IMR-90 (cell line): ENCODE data around the gene KCP. TPM values are rescaled to one million over a fixed set of nuclear protein-coding genes. Genes with fewer than 3 reads are reported as not detected.

Experiments used
- ATAC-seq: fragments of 200-7000 bp; cut with Tn5 transposase; 2 replicates; pipeline ENCODE4 v1.9.1; 2020; ENCODE audit warnings: low read depth, mild to moderate bottlenecking, moderate library complexity
- BruUV-seq: library from RNA; stranded (reverse); fragments of 400-500 nt; replicated peaks from 2 replicates; lab custom pipeline; 2021; lab: Mats Ljungman, UMichigan
- CTCF ChIA-PET: fragments of 300-600 bp; formaldehyde crosslinking; extraction: SDS; loops from one replicate; lab custom pipeline; 2021; ENCODE audit warnings: antibody characterized with exemption; lab: Yijun Ruan, JAX
- POLR2A ChIA-PET: fragments of 300-600 bp; sonication (Branson Sonifier 250); formaldehyde crosslinking; loops from one replicate; lab custom pipeline; 2022; ENCODE audit warnings: antibody characterized with exemption; ENCODE audit not compliant: unreplicated experiment; lab: Charles Lee
- DNase-seq: peaks from one replicate; pipeline ENCODE4 v3.0.0; 2013
- H2AFZ ChIP-seq: replicated peaks from 2 replicates; pipeline ENCODE3; 2013; ENCODE audit warnings: low read length, mild to moderate bottlenecking; ENCODE audit not compliant: poor library complexity
- H2AK5ac ChIP-seq: 2 replicates; pipeline ENCODE4 v1.6.1; 2013; ENCODE audit warnings: low read depth, low read length, inconsistent platforms
- H2AK9ac ChIP-seq: replicated peaks from 2 replicates; pipeline ENCODE3; 2013; ENCODE audit warnings: mild to moderate bottlenecking, low read depth, low read length, moderate library complexity; ENCODE audit not compliant: poor library complexity
- H2BK120ac ChIP-seq: 2 replicates; pipeline ENCODE4 v1.6.1; 2013; ENCODE audit warnings: low read depth, low read length, inconsistent platforms
- H2BK15ac ChIP-seq: 3 replicates; pipeline ENCODE4 v1.6.1; 2013; ENCODE audit warnings: low read depth, low read length, inconsistent platforms
- H2BK20ac ChIP-seq: 2 replicates; pipeline ENCODE4 v1.6.1; 2013; ENCODE audit warnings: low read depth, mild to moderate bottlenecking, inconsistent platforms, low read length, moderate library complexity
- H2BK5ac ChIP-seq: 2 replicates; pipeline ENCODE4 v1.6.1; 2013; ENCODE audit warnings: mild to moderate bottlenecking, low read depth, low read length, inconsistent platforms; ENCODE audit not compliant: poor library complexity, severe bottlenecking
- H3K14ac ChIP-seq: replicated peaks from 2 replicates; pipeline ENCODE4 v1.6.1; 2013; ENCODE audit warnings: low read depth, low read length, inconsistent platforms
- H3K18ac ChIP-seq: 2 replicates; pipeline ENCODE4 v1.6.1; 2013; ENCODE audit warnings: low read depth, low read length, control low read depth
- H3K23ac ChIP-seq: 2 replicates; pipeline ENCODE4 v1.6.1; 2013; ENCODE audit warnings: low read depth, low read length, inconsistent platforms
- H3K27ac ChIP-seq: 2 replicates; pipeline ENCODE4 v1.5.1; 2013; ENCODE audit warnings: mild to moderate bottlenecking, control low read depth, low read length; ENCODE audit not compliant: insufficient read depth
- H3K27me3 ChIP-seq: 2 replicates; pipeline ENCODE4 v1.6.1; 2013; ENCODE audit warnings: low read length; ENCODE audit not compliant: control insufficient read depth, insufficient read depth
- H3K36me3 ChIP-seq: 2 replicates; pipeline ENCODE4 v1.6.1; 2013; ENCODE audit warnings: low read length, mixed read lengths; ENCODE audit not compliant: control insufficient read depth, insufficient read depth
- H3K4ac ChIP-seq: 2 replicates; pipeline ENCODE4 v1.6.1; 2013; ENCODE audit warnings: low read depth, low read length, inconsistent platforms
- H3K4me1 ChIP-seq: 2 replicates; pipeline ENCODE4 v1.6.1; 2013; ENCODE audit warnings: low read length, mixed read lengths; ENCODE audit not compliant: control insufficient read depth, insufficient read depth
- H3K4me2 ChIP-seq: 2 replicates; pipeline ENCODE4 v1.6.1; 2013; ENCODE audit warnings: low read depth, mild to moderate bottlenecking, control low read depth, low read length, moderate library complexity
- H3K4me3 ChIP-seq: 2 replicates; pipeline ENCODE4 v1.5.1; 2013; ENCODE audit warnings: low read depth, mild to moderate bottlenecking, control low read depth, low read length, moderate library complexity; ENCODE audit not compliant: insufficient read depth
- H3K56ac ChIP-seq: 2 replicates; pipeline ENCODE4 v1.6.1; 2013; ENCODE audit warnings: low read length, inconsistent platforms; ENCODE audit not compliant: insufficient read depth; ENCODE audit errors: extremely low read depth
- H3K79me1 ChIP-seq, 2 experiments: 2 replicates each; pipeline ENCODE4 v1.6.1; 2013; ENCODE audit warnings: low read length in 2 of 2, inconsistent platforms in 1 of 2, low read depth in 1 of 2
- H3K9ac ChIP-seq: 2 replicates; pipeline ENCODE4 v1.6.1; 2013; ENCODE audit warnings: low read depth, low read length, control low read depth
- H3K9me1 ChIP-seq: 2 replicates; pipeline ENCODE4 v1.6.1; 2013; ENCODE audit warnings: low read length, inconsistent platforms; ENCODE audit not compliant: insufficient read depth
- H3K9me3 ChIP-seq: 2 replicates; pipeline ENCODE4 v1.6.1; 2013; ENCODE audit warnings: low read length; ENCODE audit not compliant: control insufficient read depth, insufficient read depth
- H4K20me1 ChIP-seq: 2 replicates; pipeline ENCODE4 v1.6.1; 2013; ENCODE audit warnings: low read length, inconsistent platforms; ENCODE audit not compliant: insufficient read depth
- H4K5ac ChIP-seq: 2 replicates; pipeline ENCODE4 v1.6.1; 2013; ENCODE audit warnings: mild to moderate bottlenecking, low read depth, low read length, control low read depth
- H4K8ac ChIP-seq, 2 experiments: 2 replicates each; pipeline ENCODE4 v1.6.1; 2013; ENCODE audit warnings: low read depth in 2 of 2, low read length in 2 of 2, control low read depth in 1 of 2, inconsistent platforms in 1 of 2
- H4K91ac ChIP-seq: 2 replicates; pipeline ENCODE4 v1.6.1; 2013; ENCODE audit warnings: low read depth, low read length, inconsistent platforms; ENCODE audit not compliant: insufficient read depth
- CEBPB ChIP-seq: IDR thresholded peaks from 2 replicates; pipeline ENCODE4 v1.6.1; 2012; ENCODE audit warnings: low read depth, low read length, improper control_type of control experiment
- POLR2A ChIP-seq: IDR thresholded peaks from 2 replicates; pipeline ENCODE4 v1.6.1; 2012; ENCODE audit warnings: mild to moderate bottlenecking, low read depth, low read length
- RCOR1 ChIP-seq: IDR thresholded peaks from 2 replicates; pipeline ENCODE4 v1.6.1; 2012; ENCODE audit warnings: mild to moderate bottlenecking, low read length, improper control_type of control experiment; ENCODE audit not compliant: insufficient replicate concordance
- WGBS, 2 experiments: methylation state at CpG; one replicate each; pipeline versions ENCODE4 v1.1.5 to v1.1.7; 2013; ENCODE audit warnings: missing lambda C conversion rate in 2 of 2; ENCODE audit not compliant: insufficient read length in 1 of 2; ENCODE audit errors: extremely low coverage in 2 of 2; 5-methylcytosine and 5-hydroxymethylcytosine counted together
- dilution Hi-C: fragments of 300-500 bp; cut with HindIII; formaldehyde crosslinking; loops from one replicate; pipeline ENCODE4 v1.14.3; 2018; ENCODE audit warnings: low sequenced_read_pairs; ENCODE audit not compliant: unreplicated experiment
- in situ Hi-C: fragments of 300-500 bp; cut with MboI; formaldehyde crosslinking; loops from 3 replicates; pipeline ENCODE4 v1.14.3; 2019; ENCODE audit warnings: low sequenced_read_pairs, inconsistent platforms, mixed read lengths
- intact Hi-C: fragments of 100-400 bp; cut with micrococcal nuclease; formaldehyde crosslinking; loops from 2 replicates; pipeline ENCODE4 v1.10.0; 2022
- polyA plus RNA-seq, 3 experiments: library from polyadenylated mRNA; depleted of rRNA; stranded (reverse); fragments of >200 nt; gene quantifications; 2 replicates each; pipeline ENCODE4 v1.2.3, GENCODE V29; 2012; ENCODE audit warnings: low replicate concordance in 1 of 3
- total RNA-seq: library from RNA; depleted of rRNA; stranded (reverse); fragments of >200 nt; gene quantifications from 2 replicates; pipeline ENCODE4 v1.2.3, GENCODE V29; 2012

The KCP gene
- total and polyA plus RNA-seq, 2 of the 4 experiments (the other 2 are of a cell fraction): 0.03 TPM; not detected in 1

DNA sequence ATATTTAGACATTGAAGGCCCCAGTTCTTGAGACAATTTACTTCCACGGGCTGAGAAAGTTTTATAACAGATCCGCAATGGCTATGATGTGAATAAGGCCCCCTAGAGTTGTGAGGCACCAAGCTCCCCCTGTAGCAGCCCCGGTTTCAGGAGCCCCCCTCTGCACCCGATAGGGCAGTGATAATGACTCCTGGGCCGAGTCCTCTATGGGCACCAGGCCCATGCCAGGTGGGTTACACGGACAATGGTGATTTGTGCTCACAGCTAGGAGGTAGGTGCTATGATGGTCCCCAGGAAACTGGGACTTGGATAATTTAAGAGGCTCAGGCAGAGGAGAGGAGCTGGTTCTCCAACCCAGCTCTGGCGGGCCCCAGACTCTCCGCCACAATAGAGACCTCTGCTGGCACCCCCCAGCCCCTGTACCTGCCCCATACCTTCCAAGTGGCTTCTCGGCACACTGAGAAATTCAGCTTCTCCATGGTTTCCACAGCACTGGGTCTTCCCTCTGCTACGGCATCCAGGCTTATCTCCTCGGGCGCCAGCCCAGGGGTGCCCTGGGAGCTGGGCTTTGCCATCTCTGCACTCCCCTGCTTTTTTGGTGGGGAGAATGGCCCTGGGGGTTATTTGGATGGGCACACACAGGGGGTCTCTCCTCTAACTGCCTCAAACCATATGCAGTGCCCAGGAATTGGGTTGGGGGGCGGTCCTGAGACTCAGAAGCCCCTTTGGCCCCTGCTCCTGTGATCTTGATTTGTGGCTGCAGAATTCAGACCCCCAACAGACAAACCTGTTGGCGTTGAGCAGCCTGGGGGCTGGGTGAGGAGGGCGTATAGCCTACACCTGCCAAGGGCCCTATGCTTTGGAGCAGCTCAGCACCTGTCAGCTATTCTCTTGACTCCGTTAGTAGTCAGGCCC, 12.2 kb upstream of the KCP start (continued):
- TF ChIP-seq RCOR1 (no peak), POLR2A (no peak)

GRCh38 chr7:128921866-128922440, 11.4 kb upstream of the KCP start:
- Histone ChIP-seq H4K8ac (no peak overlapping the region), H3K4me2 (no peak overlapping the region), H3K27me3 (peaks cover 69% of the 10 kb centered on the region), H2AK9ac (no peak overlapping the region), H3K79me1 (no peaks in the 10 kb centered on the region), H2BK15ac (no peak overlapping the region), H2BK20ac (no peak overlapping the region), H3K9ac (no peak overlapping the region), H3K4ac (no peak overlapping the region), H3K18ac (no peak overlapping the region), H3K14ac (no peak overlapping the region), H3K4me3 (no peak overlapping the region), H3K27ac (no peak overlapping the region), H4K5ac (no peak overlapping the region), H3K36me3 (no peaks in the 10 kb centered on the region), H2BK120ac (no peak overlapping the region), H4K20me1 (no peaks in the 10 kb centered on the region), H2BK5ac (no peak overlapping the region), H2AK5ac (no peak overlapping the region), H2AFZ (no peak overlapping the region), H3K9me3 (peaks cover 3% of the 10 kb centered on the region), H3K56ac (no peak overlapping the region), H4K91ac (no peak overlapping the region), H3K4me1 (no peaks in the 10 kb centered on the region), H3K23ac (no peak overlapping the region), H3K9me1 (no peaks in the 10 kb centered on the region)
- DNase-seq (no peak), ATAC-seq (no peak)
- POLR2A ChIA-PET: no interaction called here
- BruUV-seq: no TSS peak
- dilution Hi-C loops (no loop called here), intact Hi-C loops (no loop called here), in situ Hi-C loops (no loop called here)
- WGBS, 2 experiments: 66% methylated on average over 4 of the region's 9 CpGs; no CpG with 5 or more reads in 1 of the 2 experiments
- no peak for TF ChIP-seq CEBPB
- CTCF ChIA-PET: interaction anchor here (0.6 to 0.7 kb wide), 2 partner anchors 89 to 311 kb away, joined by 3 read pairs; no protein-coding TSS in a partner anchor
